SJSA1 (cell line): ENCODE measurements around the gene RCCD1. TPM values are rescaled to one million over a fixed set of nuclear protein-coding genes. Genes with fewer than 3 reads are reported as not detected.
A peak's percentile ranks its signal among the peaks of the same experiment; 100 is the strongest.
"Not testable (repeated sequence)": the region's sequence is repeated elsewhere in the genome, so short reads cannot be mapped to it uniquely, and the experiment has no call there.

Experiments used
- DNase-seq, 2 experiments: peaks; one replicate each; pipeline ENCODE4 v3.0.0-alpha.2; 2015 to 2020; ENCODE audit warnings: low spot score in 2 of 2, low read depth in 1 of 2
- H3K27ac ChIP-seq: fragments of 250-450 bp; sonication (Bioruptor Pico); 2 replicates; pipeline ENCODE4 v1.5.1; 2020; ENCODE audit warnings: mild to moderate bottlenecking, moderate library complexity
- H3K27me3 ChIP-seq: fragments of 250-450 bp; sonication (Bioruptor Pico); replicated peaks from 2 replicates; pipeline ENCODE4 v1.5.1; 2020; ENCODE audit warnings: mild to moderate bottlenecking, moderate library complexity
- H3K36me3 ChIP-seq: fragments of 250-450 bp; sonication (Bioruptor Pico); 2 replicates; pipeline ENCODE4 v1.5.1; 2020; ENCODE audit warnings: mild to moderate bottlenecking
- H3K4me1 ChIP-seq: fragments of 250-450 bp; sonication (Bioruptor Pico); replicated peaks from 2 replicates; pipeline ENCODE4 v1.6.1; 2021; ENCODE audit warnings: mild to moderate bottlenecking
- H3K4me3 ChIP-seq: fragments of 250-450 bp; sonication (Bioruptor Pico); 2 replicates; pipeline ENCODE4 v1.5.1; 2020; ENCODE audit warnings: mild to moderate bottlenecking
- H3K9me3 ChIP-seq: fragments of 250-450 bp; sonication (Bioruptor Pico); replicated peaks from 2 replicates; pipeline ENCODE4 v1.5.1; 2020; ENCODE audit warnings: mild to moderate bottlenecking
- total RNA-seq: library from RNA; depleted of rRNA; stranded (reverse); fragments of >200 nt; shearing (Covaris generic); gene quantifications from 2 replicates; pipeline ENCODE4 v1.2.3, GENCODE V29; 2014; rRNA removed

RCCD1 gene
- 31.2 and 51.3 TPM in 2 replicates for total RNA-seq

- peak within 1 kb of the TSS; percentile 98 for H3K27ac ChIP-seq
- H3K4me1 ChIP-seq = peaks cover 11% of the 10 kb centered on the region
These were observed at the start of gene RCCD1 for GRCh38 chr15:90954712-90955623. Gene RCCD1 (plus strand): TSS chr15:90954884. CDS start chr15:90956735, 1,851 bp downstream.

GRCh38 chr15:90905306-90906180, 49.1 kb upstream of the RCCD1 start:
- DNase-seq = peak in 1 of 2 experiments; percentile 44

More at GRCh38 chr15:90954712-90955623, at the start of gene RCCD1:
- H3K36me3 ChIP-seq = peaks cover 59% of the 10 kb centered on the region
- H3K4me3 ChIP-seq = peak within 1 kb of the TSS; percentile 56
- H3K9me3 ChIP-seq = no peaks in the 10 kb centered on the region
- peak; percentile 91 to 97 for DNase-seq
- H3K27me3 ChIP-seq = no peaks in the 10 kb centered on the region

GRCh38 chr15:90906181-90906849, 48.4 kb upstream of the RCCD1 start:
- H3K4me1 ChIP-seq = peaks cover 17% of the 10 kb centered on the region
- no peak overlapping the region for H3K4me3 ChIP-seq
- no peaks in the 10 kb centered on the region for H3K9me3 ChIP-seq
- no peak overlapping the region for H3K27ac ChIP-seq
- no peak for DNase-seq
- no peaks in the 10 kb centered on the region for H3K27me3 ChIP-seq
- peaks cover 40% of the 10 kb centered on the region for H3K36me3 ChIP-seq

More at GRCh38 chr15:90905306-90906180, 49.1 kb upstream of the RCCD1 start:
- Histone ChIP-seq H3K27me3 (no peaks in the 10 kb centered on the region), H3K27ac (no peak overlapping the region), H3K36me3 (peaks cover 32% of the 10 kb centered on the region), H3K4me1 (peaks cover 17% of the 10 kb centered on the region), H3K4me3 (no peak overlapping the region), H3K9me3 (no peaks in the 10 kb centered on the region)

GRCh38 chr15:90907051-90907660, 47.5 kb upstream of the RCCD1 start:
- H3K27me3 ChIP-seq = no peaks in the 10 kb centered on the region
- peak in 1 of 2 experiments; percentile 45 for DNase-seq
- peaks cover 10% of the 10 kb centered on the region for H3K4me1 ChIP-seq
- no peaks in the 10 kb centered on the region for H3K9me3 ChIP-seq
- H3K36me3 ChIP-seq = peaks cover 46% of the 10 kb centered on the region
- H3K27ac ChIP-seq = no peak overlapping the region
- no peak overlapping the region for H3K4me3 ChIP-seq

GRCh38 chr15:90907838-90908507, 46.7 kb upstream of the RCCD1 start:
- Histone ChIP-seq H3K36me3 (peaks cover 52% of the 10 kb centered on the region), H3K4me1 (peaks cover 7% of the 10 kb centered on the region; the same call in 1 of the 2 replicates), H3K27me3 (no peaks in the 10 kb centered on the region), H3K9me3 (no peaks in the 10 kb centered on the region), H3K4me3 (no peak overlapping the region), H3K27ac (no peak overlapping the region)
- no peak for DNase-seq

GRCh38 chr15:90909449-90909848, 45.2 kb upstream of the RCCD1 start:
- not testable (repeated sequence) for H3K4me1 ChIP-seq, H3K9me3 ChIP-seq, H3K27ac ChIP-seq, H3K4me3 ChIP-seq, H3K27me3 ChIP-seq, DNase-seq
- peaks cover 61% of the 10 kb centered on the region for H3K36me3 ChIP-seq

GRCh38 chr15:90909976-90910375, 44.7 kb upstream of the RCCD1 start:
- no peaks in the 10 kb centered on the region for H3K4me1 ChIP-seq
- H3K4me3 ChIP-seq = no peak overlapping the region
- no peaks in the 10 kb centered on the region for H3K9me3 ChIP-seq
- no peak for DNase-seq
- H3K27ac ChIP-seq = no peak overlapping the region
- peaks cover 61% of the 10 kb centered on the region for H3K36me3 ChIP-seq
- no peaks in the 10 kb centered on the region for H3K27me3 ChIP-seq

GRCh38 chr15:90910441-90911301, 44.0 kb upstream of the RCCD1 start:
- H3K9me3 ChIP-seq = no peaks in the 10 kb centered on the region
- no peak overlapping the region for H3K4me3 ChIP-seq
- H3K36me3 ChIP-seq = peaks cover 56% of the 10 kb centered on the region
- no peak for DNase-seq
- no peaks in the 10 kb centered on the region for H3K4me1 ChIP-seq
- no peaks in the 10 kb centered on the region for H3K27me3 ChIP-seq
- no peak overlapping the region for H3K27ac ChIP-seq

- H3K36me3 ChIP-seq = peaks cover 50% of the 10 kb centered on the region
- H3K9me3 ChIP-seq = no peaks in the 10 kb centered on the region
- no peak overlapping the region for H3K4me3 ChIP-seq
- H3K27me3 ChIP-seq = no peaks in the 10 kb centered on the region
- no peak overlapping the region for H3K27ac ChIP-seq
- H3K4me1 ChIP-seq = no peaks in the 10 kb centered on the region
- DNase-seq = no peak
These were observed 43.4 kb upstream of the RCCD1 start for GRCh38 chr15:90911302-90911623.

GRCh38 chr15:90911906-90912769, 42.5 kb upstream of the RCCD1 start:
- Histone ChIP-seq H3K4me3 (no peak overlapping the region), H3K27me3 (no peaks in the 10 kb centered on the region), H3K27ac (no peak overlapping the region), H3K36me3 (peaks cover 46% of the 10 kb centered on the region), H3K4me1 (no peaks in the 10 kb centered on the region), H3K9me3 (no peaks in the 10 kb centered on the region)
- no peak for DNase-seq

GRCh38 chr15:90912770-90913075, 42.0 kb upstream of the RCCD1 start:
- Histone ChIP-seq H3K4me1 (no peaks in the 10 kb centered on the region), H3K27ac (no peak overlapping the region), H3K9me3 (no peaks in the 10 kb centered on the region), H3K27me3 (no peaks in the 10 kb centered on the region), H3K4me3 (no peak overlapping the region), H3K36me3 (peaks cover 41% of the 10 kb centered on the region)
- DNase-seq = no peak
